ENCODE measurements around the gene AGBL1.

Gene AGBL1

DNA sequence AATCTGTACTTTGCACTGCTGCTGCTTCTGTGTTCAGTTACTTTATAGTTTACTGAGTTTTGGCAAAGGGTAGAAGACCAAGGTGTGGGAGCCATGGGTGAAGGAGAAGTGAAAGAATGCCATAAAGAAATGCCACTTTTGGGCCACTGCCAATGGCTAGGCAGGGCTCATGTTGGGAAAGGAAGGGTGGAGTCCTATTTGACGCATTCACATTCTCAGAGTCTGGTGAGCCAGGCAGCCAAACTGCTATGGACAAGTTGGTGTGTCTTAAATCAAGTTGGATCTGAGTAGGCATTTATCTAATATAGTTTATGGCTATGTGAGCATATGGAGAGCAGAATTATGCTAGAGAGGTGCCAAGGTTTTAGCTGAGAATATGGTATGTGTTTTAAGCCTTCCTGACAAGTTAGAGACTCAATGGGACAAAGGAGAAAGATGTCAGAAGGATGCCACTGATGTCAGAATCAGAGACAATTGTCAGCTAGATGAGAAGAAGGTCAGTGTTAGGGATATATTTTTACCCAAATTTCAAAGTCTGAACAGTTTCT, 296.1 kb downstream of the AGBL1 start:
- no peaks in the 10 kb centered on the region for H3K4me1 ChIP-seq (ENCODE audit: low read depth, poor library complexity, severe bottlenecking)
- no peaks in the 10 kb centered on the region for H4K20me1 ChIP-seq (ENCODE audit: insufficient read depth)
- H3K9ac ChIP-seq, result no peak overlapping the region
- no peak overlapping the region for H2AFZ ChIP-seq (ENCODE audit: low read depth)
- no peaks in the 10 kb centered on the region for H3K27me3 ChIP-seq (ENCODE audit: insufficient read depth, low read depth)
- no peaks in the 10 kb centered on the region for H3K36me3 ChIP-seq (ENCODE audit: insufficient read depth)
- H3K27ac ChIP-seq, result no peak overlapping the region
- no peak overlapping the region for H3K4me2 ChIP-seq
- H3K4me3 ChIP-seq (IDR thresholded peaks at IDR 0.05; ENCODE audit: insufficient read depth, low read depth, low read length), result no peak overlapping the region
- TF ChIP-seq, protein P1, sequence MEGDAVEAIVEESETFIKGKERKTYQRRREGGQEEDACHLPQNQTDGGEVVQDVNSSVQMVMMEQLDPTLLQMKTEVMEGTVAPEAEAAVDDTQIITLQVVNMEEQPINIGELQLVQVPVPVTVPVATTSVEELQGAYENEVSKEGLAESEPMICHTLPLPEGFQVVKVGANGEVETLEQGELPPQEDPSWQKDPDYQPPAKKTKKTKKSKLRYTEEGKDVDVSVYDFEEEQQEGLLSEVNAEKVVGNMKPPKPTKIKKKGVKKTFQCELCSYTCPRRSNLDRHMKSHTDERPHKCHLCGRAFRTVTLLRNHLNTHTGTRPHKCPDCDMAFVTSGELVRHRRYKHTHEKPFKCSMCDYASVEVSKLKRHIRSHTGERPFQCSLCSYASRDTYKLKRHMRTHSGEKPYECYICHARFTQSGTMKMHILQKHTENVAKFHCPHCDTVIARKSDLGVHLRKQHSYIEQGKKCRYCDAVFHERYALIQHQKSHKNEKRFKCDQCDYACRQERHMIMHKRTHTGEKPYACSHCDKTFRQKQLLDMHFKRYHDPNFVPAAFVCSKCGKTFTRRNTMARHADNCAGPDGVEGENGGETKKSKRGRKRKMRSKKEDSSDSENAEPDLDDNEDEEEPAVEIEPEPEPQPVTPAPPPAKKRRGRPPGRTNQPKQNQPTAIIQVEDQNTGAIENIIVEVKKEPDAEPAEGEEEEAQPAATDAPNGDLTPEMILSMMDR (conservative IDR thresholded peaks at IDR 0.05; ENCODE audit: low read depth, low read length), result no peak
- H3K79me2 ChIP-seq (ENCODE audit: insufficient read depth, low read depth), result no peaks in the 10 kb centered on the region

DNA sequence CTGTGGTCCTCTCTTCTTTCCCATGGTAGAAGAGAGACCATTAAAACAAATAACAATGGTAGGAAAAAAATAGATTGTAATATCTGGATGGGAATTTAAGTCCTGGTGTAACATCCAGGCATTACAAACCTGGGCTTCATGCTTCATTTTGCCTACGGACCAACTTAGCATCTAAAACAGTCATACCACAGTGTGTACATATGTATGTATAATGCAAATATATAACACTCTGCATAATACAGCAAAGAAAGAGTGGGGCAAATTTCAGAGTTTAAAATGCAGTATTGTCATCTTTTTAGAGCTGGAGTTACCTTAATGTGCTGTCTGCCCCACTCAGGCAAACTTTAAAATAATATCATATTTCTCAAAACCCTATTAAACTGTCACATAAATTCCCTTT, 298.2 kb downstream of the AGBL1 start:
- Histone ChIP-seq H3K79me2 (ENCODE audit: insufficient read depth, low read depth) (no peaks in the 10 kb centered on the region), H3K27ac (no peak overlapping the region), H3K4me2 (no peak overlapping the region), H3K27me3 (ENCODE audit: insufficient read depth, low read depth) (no peaks in the 10 kb centered on the region), H3K4me1 (ENCODE audit: low read depth, poor library complexity, severe bottlenecking) (no peaks in the 10 kb centered on the region), H3K36me3 (ENCODE audit: insufficient read depth) (no peaks in the 10 kb centered on the region), H3K9ac (no peak overlapping the region), H2AFZ (ENCODE audit: low read depth) (no peak overlapping the region), H3K4me3 (IDR thresholded peaks at IDR 0.05; ENCODE audit: insufficient read depth, low read depth, low read length) (no peak overlapping the region), H4K20me1 (ENCODE audit: insufficient read depth) (no peaks in the 10 kb centered on the region)
- TF ChIP-seq, protein P1 (conservative IDR thresholded peaks at IDR 0.05; ENCODE audit: low read depth, low read length), result no peak

DNA sequence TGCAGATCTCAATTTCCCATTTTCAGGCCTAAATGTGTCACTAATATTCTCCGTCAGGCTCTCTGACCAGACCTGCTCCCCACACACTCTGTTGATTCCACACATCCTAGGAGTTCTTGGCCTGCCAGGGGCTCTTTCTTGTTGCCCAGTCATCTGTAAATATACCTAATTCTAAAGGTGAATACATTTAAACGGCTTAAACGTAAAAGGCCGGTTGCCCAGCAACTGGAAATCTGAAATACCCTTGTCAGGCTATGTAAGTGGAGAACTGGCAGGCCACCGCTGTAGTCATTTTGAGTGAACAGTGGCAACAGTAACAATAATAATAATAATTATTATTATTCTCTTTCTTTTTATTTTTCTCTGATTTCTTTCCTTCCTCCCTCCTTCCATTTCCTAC, 302.7 kb downstream of the AGBL1 start:
- Histone ChIP-seq H3K9ac (no peak overlapping the region), H2AFZ (ENCODE audit: low read depth) (no peak overlapping the region), H3K4me3 (IDR thresholded peaks at IDR 0.05; ENCODE audit: insufficient read depth, low read depth, low read length) (no peak overlapping the region), H3K79me2 (ENCODE audit: insufficient read depth, low read depth) (no peaks in the 10 kb centered on the region), H4K20me1 (ENCODE audit: insufficient read depth) (no peaks in the 10 kb centered on the region), H3K36me3 (ENCODE audit: insufficient read depth) (no peaks in the 10 kb centered on the region), H3K4me1 (ENCODE audit: low read depth, poor library complexity, severe bottlenecking) (no peaks in the 10 kb centered on the region), H3K27me3 (ENCODE audit: insufficient read depth, low read depth) (no peaks in the 10 kb centered on the region), H3K4me2 (no peak overlapping the region), H3K27ac (no peak overlapping the region)
- TF ChIP-seq, protein P1 (conservative IDR thresholded peaks at IDR 0.05; ENCODE audit: low read depth, low read length), result no peak

DNA sequence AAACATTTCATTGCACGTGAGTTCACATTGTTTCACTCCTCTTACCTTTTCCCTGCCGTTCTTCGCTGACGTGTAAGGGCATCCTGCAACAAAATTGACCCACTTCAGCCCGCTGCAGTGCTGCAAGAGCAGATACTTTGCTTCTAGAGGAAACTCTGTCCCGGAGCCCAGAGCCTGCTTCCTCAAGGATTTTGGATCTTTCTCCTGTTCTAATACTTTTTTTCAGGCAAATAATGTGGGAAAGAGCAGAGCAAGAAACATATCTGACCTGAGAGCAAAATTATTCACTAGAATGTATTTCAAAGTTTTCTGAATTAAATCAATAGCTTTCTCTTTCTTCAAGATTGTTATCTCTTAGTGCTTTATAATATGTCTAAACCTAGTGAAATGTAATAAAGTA, 303.9 kb downstream of the AGBL1 start:
- Histone ChIP-seq H3K27me3 (ENCODE audit: insufficient read depth, low read depth) (no peaks in the 10 kb centered on the region), H3K9ac (no peak overlapping the region), H2AFZ (ENCODE audit: low read depth) (no peak overlapping the region)

More for the DNA sequence above, 303.9 kb downstream of the AGBL1 start:
- H3K27ac ChIP-seq, result no peak overlapping the region
- H3K79me2 ChIP-seq (ENCODE audit: insufficient read depth, low read depth), result no peaks in the 10 kb centered on the region
- H3K36me3 ChIP-seq (ENCODE audit: insufficient read depth), result no peaks in the 10 kb centered on the region
- H3K4me1 ChIP-seq (ENCODE audit: low read depth, poor library complexity, severe bottlenecking), result no peaks in the 10 kb centered on the region
- H3K4me2 ChIP-seq, result no peak overlapping the region
- no peaks in the 10 kb centered on the region for H4K20me1 ChIP-seq (ENCODE audit: insufficient read depth)
- TF ChIP-seq, protein P1 (conservative IDR thresholded peaks at IDR 0.05; ENCODE audit: low read depth, low read length), result no peak
- no peak overlapping the region for H3K4me3 ChIP-seq (IDR thresholded peaks at IDR 0.05; ENCODE audit: insufficient read depth, low read depth, low read length)
